Activated naive CD4-positive, alpha-beta T cell treated with anti-CD3 and anti-CD28 coated beads, Interleukin-2, amount 50 U/mL, for 24 hours (primary cell): Measurements from ENCODE around the gene TRIM7.
"Not testable (repeated sequence)": the region's sequence is repeated elsewhere in the genome, so short reads cannot be mapped to it uniquely, and the experiment has no call there.

ENCODE experiments used
- H3K27ac Mint-ChIP-seq: one replicate; pipeline ENCODE4 v1.8.0; 2021; ENCODE audit warnings: mild to moderate bottlenecking, mixed read lengths
- H3K27me3 Mint-ChIP-seq: one replicate; pipeline ENCODE4 v1.8.0; 2021; ENCODE audit warnings: mixed read lengths
- H3K36me3 Mint-ChIP-seq: one replicate; pipeline ENCODE4 v1.8.0; 2021; ENCODE audit warnings: mixed read lengths
- H3K4me1 Mint-ChIP-seq: one replicate; pipeline ENCODE4 v1.8.0; 2021; ENCODE audit warnings: mixed read lengths
- H3K4me3 Mint-ChIP-seq: one replicate; pipeline ENCODE4 v1.8.0; 2021; ENCODE audit warnings: mild to moderate bottlenecking, mixed read lengths
- H3K9me3 Mint-ChIP-seq: one replicate; pipeline ENCODE4 v1.8.0; 2021; ENCODE audit warnings: mixed read lengths

TRIM7 gene

GRCh38 chr5:181221792-181222629 is 17.0 kb upstream of the TRIM7 start:
- Mint-ChIP-seq H3K36me3 (no peaks in the 10 kb centered on the region), H3K27ac (peak overlapping the region; percentile 100), H3K4me1 (peaks cover 56% of the 10 kb centered on the region), H3K9me3 (no peaks in the 10 kb centered on the region), H3K4me3 (peak overlapping the region; percentile 91), H3K27me3 (peaks cover 2% of the 10 kb centered on the region)

- H3K9me3 Mint-ChIP-seq, result no peaks in the 10 kb centered on the region
Observed at GRCh38 chr5:181221105-181221791, 16.3 kb upstream of the TRIM7 start.

GRCh38 chr5:181220178-181220515 is 15.2 kb upstream of the TRIM7 start:
- Mint-ChIP-seq H3K27me3 (peaks cover 2% of the 10 kb centered on the region), H3K4me3 (peak overlapping the region; percentile 66), H3K27ac (peak overlapping the region; percentile 17), H3K36me3 (no peaks in the 10 kb centered on the region), H3K9me3 (no peaks in the 10 kb centered on the region), H3K4me1 (peaks cover 50% of the 10 kb centered on the region)

More at GRCh38 chr5:181221105-181221791, 16.3 kb upstream of the TRIM7 start:
- H3K4me3 Mint-ChIP-seq, result peak overlapping the region; percentile 91
- peak overlapping the region; percentile 100 for H3K27ac Mint-ChIP-seq
- H3K27me3 Mint-ChIP-seq, result peaks cover 2% of the 10 kb centered on the region
- no peaks in the 10 kb centered on the region for H3K36me3 Mint-ChIP-seq
- peaks cover 56% of the 10 kb centered on the region for H3K4me1 Mint-ChIP-seq

- Mint-ChIP-seq H3K4me1 (peaks cover 44% of the 10 kb centered on the region), H3K27me3 (peaks cover 2% of the 10 kb centered on the region), H3K27ac (peak overlapping the region; percentile 65), H3K9me3 (no peaks in the 10 kb centered on the region), H3K36me3 (no peaks in the 10 kb centered on the region), H3K4me3 (peak overlapping the region; percentile 66)
Observed at GRCh38 chr5:181219262-181220177, 14.5 kb upstream of the TRIM7 start.

- H3K27me3 Mint-ChIP-seq, result peaks cover 2% of the 10 kb centered on the region
- no peak overlapping the region for H3K27ac Mint-ChIP-seq
- H3K9me3 Mint-ChIP-seq, result no peaks in the 10 kb centered on the region
- H3K4me3 Mint-ChIP-seq, result peak overlapping the region; percentile 95
- H3K4me1 Mint-ChIP-seq, result peaks cover 37% of the 10 kb centered on the region
- H3K36me3 Mint-ChIP-seq, result no peaks in the 10 kb centered on the region
Observed at GRCh38 chr5:181218795-181219124, 13.8 kb upstream of the TRIM7 start.

GRCh38 chr5:181217803-181218062 is 12.7 kb upstream of the TRIM7 start:
- Mint-ChIP-seq H3K27me3 (peaks cover 2% of the 10 kb centered on the region), H3K36me3 (no peaks in the 10 kb centered on the region), H3K9me3 (no peaks in the 10 kb centered on the region), H3K4me1 (peaks cover 41% of the 10 kb centered on the region), H3K27ac (peak overlapping the region; percentile 100), H3K4me3 (peak overlapping the region; percentile 95)

- Mint-ChIP-seq H3K36me3 (no peaks in the 10 kb centered on the region), H3K4me3 (peak overlapping the region; percentile 95), H3K9me3 (no peaks in the 10 kb centered on the region), H3K27me3 (peaks cover 2% of the 10 kb centered on the region), H3K4me1 (peaks cover 41% of the 10 kb centered on the region), H3K27ac (peak overlapping the region; percentile 100)
Observed at GRCh38 chr5:181217111-181217802, 12.3 kb upstream of the TRIM7 start.

- Mint-ChIP-seq H3K9me3 (no peaks in the 10 kb centered on the region), H3K4me3 (peak overlapping the region; percentile 95), H3K4me1 (peaks cover 36% of the 10 kb centered on the region), H3K27me3 (no peaks in the 10 kb centered on the region), H3K36me3 (no peaks in the 10 kb centered on the region), H3K27ac (peak overlapping the region; percentile 88)
Observed at GRCh38 chr5:181215997-181216989, 11.3 kb upstream of the TRIM7 start.

GRCh38 chr5:181214249-181214648 is 9.3 kb upstream of the TRIM7 start:
- not testable (repeated sequence) for H3K27me3 Mint-ChIP-seq, H3K4me3 Mint-ChIP-seq, H3K27ac Mint-ChIP-seq, H3K36me3 Mint-ChIP-seq, H3K9me3 Mint-ChIP-seq
- H3K4me1 Mint-ChIP-seq, result peaks cover 34% of the 10 kb centered on the region

- Mint-ChIP-seq H3K36me3 (no peaks in the 10 kb centered on the region), H3K4me1 (peaks cover 32% of the 10 kb centered on the region), H3K27me3 (no peaks in the 10 kb centered on the region), H3K4me3 (no peak overlapping the region), H3K9me3 (no peaks in the 10 kb centered on the region), H3K27ac (no peak overlapping the region)
Observed at GRCh38 chr5:181212934-181213333, 7.9 kb upstream of the TRIM7 start.

- H3K4me1 Mint-ChIP-seq, result peaks cover 32% of the 10 kb centered on the region
- H3K36me3 Mint-ChIP-seq, result no peaks in the 10 kb centered on the region
- no peak overlapping the region for H3K27ac Mint-ChIP-seq
- peaks cover 1% of the 10 kb centered on the region for H3K27me3 Mint-ChIP-seq
- H3K9me3 Mint-ChIP-seq, result no peaks in the 10 kb centered on the region
- no peak overlapping the region for H3K4me3 Mint-ChIP-seq
Observed at GRCh38 chr5:181212080-181212479, 7.1 kb upstream of the TRIM7 start.

GRCh38 chr5:181211208-181211607 is 6.2 kb upstream of the TRIM7 start:
- Mint-ChIP-seq H3K9me3 (no peaks in the 10 kb centered on the region), H3K27me3 (peaks cover 1% of the 10 kb centered on the region), H3K4me1 (peaks cover 35% of the 10 kb centered on the region), H3K4me3 (no peak overlapping the region), H3K27ac (no peak overlapping the region), H3K36me3 (peaks cover 2% of the 10 kb centered on the region)

GRCh38 chr5:181210698-181211097 is 5.7 kb upstream of the TRIM7 start:
- H3K4me1 Mint-ChIP-seq, result peaks cover 38% of the 10 kb centered on the region
- not testable (repeated sequence) for H3K27me3 Mint-ChIP-seq, H3K4me3 Mint-ChIP-seq, H3K27ac Mint-ChIP-seq, H3K36me3 Mint-ChIP-seq, H3K9me3 Mint-ChIP-seq

- peaks cover 42% of the 10 kb centered on the region for H3K4me1 Mint-ChIP-seq
- H3K27me3 Mint-ChIP-seq, H3K9me3 Mint-ChIP-seq, H3K36me3 Mint-ChIP-seq, H3K27ac Mint-ChIP-seq, H3K4me3 Mint-ChIP-seq: not testable (repeated sequence)
Observed at GRCh38 chr5:181210148-181210547, 5.2 kb upstream of the TRIM7 start.
